Keratinocyte (primary cell): ENCODE results near the gene ECE1. TPM values are rescaled to one million over a fixed set of nuclear protein-coding genes. Genes with fewer than 3 reads are reported as not detected.

Experiments
- DNase-seq: peaks from one replicate; pipeline ENCODE4 v3.0.0-alpha.2; 2011; ENCODE audit warnings: low read depth, missing footprints, low spot score
- FAIRE-seq: peaks from 2 replicates; lab custom pipeline; 2011; peaks lifted over from hg19 to GRCh38; lab: Jason Lieb, UNC
- H2AFZ ChIP-seq: 2 replicates; pipeline ENCODE4 v1.6.0; 2012; ENCODE audit warnings: low read length, control low read depth, inconsistent platforms; ENCODE audit not compliant: control insufficient read depth
- H3K27ac ChIP-seq: 2 replicates; pipeline ENCODE4 v1.5.1; 2011; ENCODE audit warnings: low read length; ENCODE audit not compliant: control insufficient read depth, insufficient read depth
- H3K27me3 ChIP-seq: 3 replicates; pipeline ENCODE4 v1.6.0; 2011; ENCODE audit warnings: low read length; ENCODE audit not compliant: control insufficient read depth, insufficient read depth; ENCODE audit errors: extremely low read depth
- H3K36me3 ChIP-seq, 2 experiments: 2 replicates in 1 of 2; 3 replicates in 1 of 2; pipeline ENCODE4 v1.5.1; 2011; ENCODE audit warnings: low read length in 2 of 2, mild to moderate bottlenecking in 1 of 2; ENCODE audit not compliant: control insufficient read depth in 2 of 2, insufficient read depth in 2 of 2; ENCODE audit errors: extremely low read depth in 1 of 2
- H3K4me1 ChIP-seq: 3 replicates; pipeline ENCODE4 v1.5.1; 2011; ENCODE audit warnings: low read length; ENCODE audit not compliant: control insufficient read depth, insufficient read depth; ENCODE audit errors: extremely low read depth
- H3K4me2 ChIP-seq: 3 replicates; pipeline ENCODE4 v1.6.0; 2011; ENCODE audit warnings: low read depth, low read length; ENCODE audit not compliant: control insufficient read depth, insufficient read depth; ENCODE audit errors: extremely low read depth
- H3K4me3 ChIP-seq, 3 experiments: fragments of 200-600 bp in 1 of 3; sonication (generic) in 1 of 3; 2 replicates in 2 of 3; 3 replicates in 1 of 3; pipeline ENCODE4 v1.5.1; 2011 to 2016; ENCODE audit warnings: low read length in 3 of 3, mild to moderate bottlenecking in 3 of 3, control low read depth in 2 of 3, inconsistent platforms in 1 of 3, low read depth in 1 of 3, mixed read lengths in 1 of 3, mixed run types in 1 of 3, moderate library complexity in 1 of 3; ENCODE audit not compliant: control insufficient read depth in 2 of 3, insufficient read depth in 2 of 3; ENCODE audit errors: extremely low read depth in 1 of 3
- H3K79me2 ChIP-seq: 2 replicates; pipeline ENCODE4 v1.6.0; 2012; ENCODE audit warnings: low read length; ENCODE audit not compliant: control insufficient read depth, insufficient read depth
- H3K9ac ChIP-seq: 3 replicates; pipeline ENCODE4 v1.6.0; 2011; ENCODE audit warnings: low read length; ENCODE audit not compliant: control insufficient read depth, insufficient read depth; ENCODE audit errors: extremely low read depth
- H3K9me1 ChIP-seq: 3 replicates; pipeline ENCODE4 v1.6.0; 2011; ENCODE audit warnings: low read length; ENCODE audit not compliant: control insufficient read depth, insufficient read depth; ENCODE audit errors: extremely low read depth
- H3K9me3 ChIP-seq: 2 replicates; pipeline ENCODE4 v1.5.1; 2012; ENCODE audit warnings: low read depth, low read length; ENCODE audit not compliant: control insufficient read depth
- H4K20me1 ChIP-seq: 3 replicates; pipeline ENCODE4 v1.6.0; 2011; ENCODE audit warnings: low read length; ENCODE audit not compliant: control insufficient read depth, insufficient read depth; ENCODE audit errors: extremely low read depth
- CTCF ChIP-seq, 3 experiments: IDR thresholded peaks in 1 of 3; conservative IDR thresholded peaks in 1 of 3; optimal IDR thresholded peaks in 1 of 3; 2 replicates in 2 of 3; 3 replicates in 1 of 3; pipeline versions ENCODE3 to v1.5.1; 2011; ENCODE audit warnings: low read length in 3 of 3, mild to moderate bottlenecking in 3 of 3, moderate library complexity in 2 of 3, control low read depth in 1 of 3, inconsistent platforms in 1 of 3; ENCODE audit not compliant: insufficient read depth in 2 of 3; ENCODE audit errors: extremely low read depth in 1 of 3
- EZH2 ChIP-seq: IDR thresholded peaks from one replicate; pipeline ENCODE4 v1.6.1; 2012; ENCODE audit warnings: inconsistent platforms, mild to moderate bottlenecking, low read length, moderate library complexity
- dilution Hi-C: fragments of 300-500 bp; cut with MboI; formaldehyde crosslinking; loops from one replicate; pipeline ENCODE4 v1.7.0; 2020; ENCODE audit warnings: low sequenced_read_pairs; ENCODE audit not compliant: extremely low pct_ligation_motif_present
- polyA plus RNA-seq, 5 experiments: library from polyadenylated mRNA; depleted of rRNA in 3 of 5; stranded (reverse) in 3 of 5; stranded (forward) in 1 of 5; unstranded in 1 of 5; fragments of >200 nt; gene quantifications; 1 replicate in 1 of 5; 2 replicates in 3 of 5; 3 replicates in 1 of 5; pipeline versions ENCODE4 v1.2.1 to v1.2.3, GENCODE V29; 2011 to 2012; ENCODE audit warnings: missing spikeins in 2 of 5, low read depth in 1 of 5, low replicate concordance in 1 of 5

ECE1 gene
- polyA plus RNA-seq, 1 donor (not counting 4 experiments of a cell fraction or from before 2014, with no cell fraction given): 59.1 TPM

- Histone ChIP-seq H3K4me2 (no peak overlapping the region), H3K27me3 (no peaks in the 10 kb centered on the region), H3K9ac (no peak overlapping the region), H3K79me2 (no peaks in the 10 kb centered on the region), H3K4me1 (no peaks in the 10 kb centered on the region), H4K20me1 (no peaks in the 10 kb centered on the region), H3K9me3 (no peaks in the 10 kb centered on the region), H2AFZ (no peak overlapping the region), H3K4me3 (no peak overlapping the region), H3K27ac (no peak overlapping the region), H3K36me3 (peaks cover 7 to 15% of the 10 kb centered on the region in 2 experiments), H3K9me1 (no peaks in the 10 kb centered on the region)
- FAIRE-seq (no peak), DNase-seq (no peak)
- dilution Hi-C loops: no loop called here
- TF ChIP-seq EZH2 (no peak), CTCF (optimal IDR thresholded peaks at IDR 0.05 in 1 of 3, IDR thresholded peaks at IDR 0.05 in 1 of 3, conservative IDR thresholded peaks at IDR 0.05 in 1 of 3; ENCODE audit: extremely low read depth in 1 of 3, insufficient read depth in 2 of 3, low read length in 3 of 3) (no peak)
Observed at GRCh38 chr1:21233490-21233889, 56.8 kb downstream of the ECE1 start.

GRCh38 chr1:21232044-21232443 lies 58.2 kb downstream of the ECE1 start:
- DNase-seq: no peak
- H3K36me3 ChIP-seq: peaks cover 7 to 16% of the 10 kb centered on the region in 2 experiments
- no peaks in the 10 kb centered on the region for H3K79me2 ChIP-seq
- FAIRE-seq: peak; percentile 86
- no peak overlapping the region for H3K9ac ChIP-seq
- no peaks in the 10 kb centered on the region for H3K9me1 ChIP-seq
- no peak overlapping the region for H3K4me3 ChIP-seq
- no peaks in the 10 kb centered on the region for H3K4me1 ChIP-seq
- no peak overlapping the region for H3K4me2 ChIP-seq
- H4K20me1 ChIP-seq: no peaks in the 10 kb centered on the region
- H3K9me3 ChIP-seq: no peaks in the 10 kb centered on the region
- H3K27me3 ChIP-seq: no peaks in the 10 kb centered on the region
- dilution Hi-C loops: no loop called here
- H3K27ac ChIP-seq: no peak overlapping the region
- no peak overlapping the region for H2AFZ ChIP-seq
- TF ChIP-seq CTCF (optimal IDR thresholded peaks at IDR 0.05 in 1 of 3, IDR thresholded peaks at IDR 0.05 in 1 of 3, conservative IDR thresholded peaks at IDR 0.05 in 1 of 3; ENCODE audit: extremely low read depth in 1 of 3, insufficient read depth in 2 of 3, low read length in 3 of 3) (peak; percentile 70 to 81 (median 80)), EZH2 (no peak)
